Natural killer cell (primary cell): ENCODE data around the gene EZR. TPM values are rescaled to one million over a fixed set of nuclear protein-coding genes. Genes with fewer than 3 reads are reported as not detected.
A peak's percentile ranks its signal among the peaks of the same experiment; 100 is the strongest.
"Not testable (repeated sequence)": the region's sequence is repeated elsewhere in the genome, so short reads cannot be mapped to it uniquely, and the experiment has no call there.

ENCODE experiments used
- ATAC-seq, 3 donors: fragments of 150-1000 bp in 2 of 3; fragments of 200-7000 bp in 1 of 3; cut with Tn5 transposase; 1 replicate in 1 of 3; 2 replicates in 2 of 3; pipeline ENCODE4 v1.10.0; 2021; ENCODE audit warnings: mild to moderate bottlenecking in 2 of 3, moderate library complexity in 2 of 3
- DNase-seq, 2 donors: peaks; one replicate each; pipeline versions ENCODE4 v3.0.0 to v3.0.0-alpha.2; 2013 to 2021; ENCODE audit warnings: mixed read lengths in 1 of 2
- H3K27ac ChIP-seq: one replicate; pipeline ENCODE4 v1.5.1; 2013; ENCODE audit warnings: mild to moderate bottlenecking, low read length
- H3K27me3 ChIP-seq: one replicate; pipeline ENCODE4 v1.6.1; 2013; ENCODE audit warnings: low read length; ENCODE audit not compliant: control insufficient read depth, insufficient read depth
- H3K36me3 ChIP-seq: one replicate; pipeline ENCODE4 v1.6.1; 2013; ENCODE audit warnings: low read length; ENCODE audit not compliant: control insufficient read depth, insufficient read depth
- H3K4me1 ChIP-seq: one replicate; pipeline ENCODE4 v1.6.1; 2013; ENCODE audit warnings: low read length; ENCODE audit not compliant: control insufficient read depth, insufficient read depth
- H3K4me3 ChIP-seq: one replicate; pipeline ENCODE4 v1.5.1; 2013; ENCODE audit warnings: low read length
- H3K9me3 ChIP-seq: one replicate; pipeline ENCODE4 v1.6.1; 2013; ENCODE audit warnings: low read length; ENCODE audit not compliant: control insufficient read depth, insufficient read depth
- H3K27ac Mint-ChIP-seq, 2 donors: one replicate each; pipeline ENCODE4 v1.8.0; 2022; ENCODE audit warnings: mild to moderate bottlenecking in 2 of 2, mixed read lengths in 2 of 2, moderate library complexity in 1 of 2
- H3K27me3 Mint-ChIP-seq, 2 donors: one replicate each; pipeline ENCODE4 v1.8.0; 2022; ENCODE audit warnings: low read depth in 2 of 2, mixed read lengths in 2 of 2
- H3K36me3 Mint-ChIP-seq: one replicate; pipeline ENCODE4 v1.8.0; 2022; ENCODE audit warnings: mixed read lengths
- H3K4me1 Mint-ChIP-seq, 2 donors: one replicate each; pipeline ENCODE4 v1.8.0; 2022; ENCODE audit warnings: mixed read lengths in 2 of 2
- H3K4me3 Mint-ChIP-seq: one replicate; pipeline ENCODE4 v1.8.0; 2022; ENCODE audit warnings: mild to moderate bottlenecking, moderate library complexity, mixed read lengths
- H3K9me3 Mint-ChIP-seq, 2 donors: one replicate each; pipeline ENCODE4 v1.8.0; 2022; ENCODE audit warnings: mixed read lengths in 2 of 2
- WGBS: methylation state at CpG from one replicate; pipeline ENCODE4 v1.1.7; 2013; ENCODE audit warnings: missing lambda C conversion rate; ENCODE audit not compliant: insufficient coverage; 5-methylcytosine and 5-hydroxymethylcytosine counted together
- intact Hi-C: fragments of 100-400 bp; cut with micrococcal nuclease; formaldehyde crosslinking; loops from one replicate; pipeline ENCODE4 v1.14.2; 2022
- total RNA-seq, 4 donors: library from RNA; stranded (reverse); fragments of 120-200 nt in 1 of 4; gene quantifications; one replicate each; pipeline versions ENCODE4 v1.2.3 to v1.2.4, GENCODE V29; 2013 to 2022
- TF ChIP-seq, protein P1 (sequence below): fragments of 200-600 bp; IDR thresholded peaks from one replicate; pipeline ENCODE4 v1.8.0; 2022; ENCODE audit warnings: antibody characterized with exemption

The EZR gene
- total RNA-seq, 3 donors from 2014 or later (not counting 1 experiment from before 2014, with no cell fraction given), result 119 to 157 (median 133) TPM

DNA sequence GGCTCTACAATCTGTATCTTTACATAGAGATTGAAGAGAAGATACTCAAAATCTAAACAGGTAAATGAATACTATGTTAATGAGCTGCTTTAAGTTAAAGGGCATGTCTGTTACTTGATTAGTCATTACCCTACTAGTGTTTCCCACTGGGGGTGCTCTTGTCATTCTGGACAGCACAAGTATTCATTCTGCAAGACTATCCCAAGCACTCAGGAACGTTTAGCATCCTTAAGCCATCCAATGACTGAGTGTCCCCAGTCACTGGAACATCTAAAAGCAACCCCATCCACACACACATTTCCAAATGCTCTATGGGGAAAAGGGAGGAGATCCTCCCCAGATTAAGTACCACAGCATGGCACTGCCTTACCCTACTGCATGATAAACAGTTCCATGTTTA is 25.7 kb downstream of the EZR start:
- no peak overlapping the region for H3K4me3 ChIP-seq
- TF ChIP-seq, protein P1, sequence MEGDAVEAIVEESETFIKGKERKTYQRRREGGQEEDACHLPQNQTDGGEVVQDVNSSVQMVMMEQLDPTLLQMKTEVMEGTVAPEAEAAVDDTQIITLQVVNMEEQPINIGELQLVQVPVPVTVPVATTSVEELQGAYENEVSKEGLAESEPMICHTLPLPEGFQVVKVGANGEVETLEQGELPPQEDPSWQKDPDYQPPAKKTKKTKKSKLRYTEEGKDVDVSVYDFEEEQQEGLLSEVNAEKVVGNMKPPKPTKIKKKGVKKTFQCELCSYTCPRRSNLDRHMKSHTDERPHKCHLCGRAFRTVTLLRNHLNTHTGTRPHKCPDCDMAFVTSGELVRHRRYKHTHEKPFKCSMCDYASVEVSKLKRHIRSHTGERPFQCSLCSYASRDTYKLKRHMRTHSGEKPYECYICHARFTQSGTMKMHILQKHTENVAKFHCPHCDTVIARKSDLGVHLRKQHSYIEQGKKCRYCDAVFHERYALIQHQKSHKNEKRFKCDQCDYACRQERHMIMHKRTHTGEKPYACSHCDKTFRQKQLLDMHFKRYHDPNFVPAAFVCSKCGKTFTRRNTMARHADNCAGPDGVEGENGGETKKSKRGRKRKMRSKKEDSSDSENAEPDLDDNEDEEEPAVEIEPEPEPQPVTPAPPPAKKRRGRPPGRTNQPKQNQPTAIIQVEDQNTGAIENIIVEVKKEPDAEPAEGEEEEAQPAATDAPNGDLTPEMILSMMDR, result peak; percentile 50
- H3K36me3 ChIP-seq, result peaks cover 3% of the 10 kb centered on the region
- WGBS, result 30% methylated on average over 1 of the region's 1 CpG
- peak overlapping the region in 1 of 2 donors; percentile 29 for H3K27ac Mint-ChIP-seq
- no peaks in the 10 kb centered on the region for H3K9me3 Mint-ChIP-seq
- ATAC-seq (peak in 2 of 3 donors; percentile 46 to 55), DNase-seq (peak in 1 of 2 donors; percentile 69)
- H3K4me1 ChIP-seq, result peaks cover 52% of the 10 kb centered on the region
- no peak overlapping the region for H3K27ac ChIP-seq
- H3K4me1 Mint-ChIP-seq, result peaks cover 60 to 72% of the 10 kb centered on the region in 2 donors
- H3K9me3 ChIP-seq, result no peaks in the 10 kb centered on the region
- intact Hi-C loops, result loop anchor here (1.0 kb wide), 1 partner anchor 179 kb away; no protein-coding TSS in a partner anchor
- no peaks in the 10 kb centered on the region for H3K36me3 Mint-ChIP-seq
- H3K27me3 ChIP-seq, result no peaks in the 10 kb centered on the region
- no peak overlapping the region for H3K4me3 Mint-ChIP-seq
- no peaks in the 10 kb centered on the region for H3K27me3 Mint-ChIP-seq

DNA sequence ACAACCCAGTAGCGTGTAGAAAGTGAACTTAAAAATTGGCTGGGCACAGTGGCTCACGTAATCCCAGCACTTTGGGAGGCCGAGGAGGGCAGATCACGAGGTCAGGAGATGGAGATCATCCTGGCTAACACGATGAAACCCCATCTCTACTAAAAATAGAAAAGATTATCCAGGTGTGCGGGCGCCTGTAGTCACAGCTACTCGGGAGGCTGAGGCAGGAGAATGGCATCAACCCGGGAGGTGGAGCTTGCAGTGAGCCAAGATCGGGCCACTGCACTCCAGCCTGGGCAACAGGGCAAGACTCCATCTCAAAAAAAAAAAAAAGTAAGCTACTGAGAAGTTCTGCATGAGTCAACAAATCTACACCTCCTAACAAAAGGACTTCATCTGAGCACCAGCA is 26.7 kb downstream of the EZR start:
- H3K4me3 ChIP-seq, H3K27me3 Mint-ChIP-seq, ATAC-seq, H3K36me3 Mint-ChIP-seq, H3K27me3 ChIP-seq, H3K9me3 Mint-ChIP-seq, H3K27ac ChIP-seq, H3K9me3 ChIP-seq, intact Hi-C loops, DNase-seq: not testable (repeated sequence)
- H3K27ac Mint-ChIP-seq, result peak overlapping the region in 1 of 2 donors; percentile 36
- H3K4me1 Mint-ChIP-seq, result peaks cover 53 to 67% of the 10 kb centered on the region in 2 donors
- peak overlapping the region; percentile 21 for H3K4me3 Mint-ChIP-seq
- peaks cover 49% of the 10 kb centered on the region for H3K4me1 ChIP-seq
- peaks cover 11% of the 10 kb centered on the region for H3K36me3 ChIP-seq
- 88% methylated on average over 9 of the region's 10 CpGs for WGBS

DNA sequence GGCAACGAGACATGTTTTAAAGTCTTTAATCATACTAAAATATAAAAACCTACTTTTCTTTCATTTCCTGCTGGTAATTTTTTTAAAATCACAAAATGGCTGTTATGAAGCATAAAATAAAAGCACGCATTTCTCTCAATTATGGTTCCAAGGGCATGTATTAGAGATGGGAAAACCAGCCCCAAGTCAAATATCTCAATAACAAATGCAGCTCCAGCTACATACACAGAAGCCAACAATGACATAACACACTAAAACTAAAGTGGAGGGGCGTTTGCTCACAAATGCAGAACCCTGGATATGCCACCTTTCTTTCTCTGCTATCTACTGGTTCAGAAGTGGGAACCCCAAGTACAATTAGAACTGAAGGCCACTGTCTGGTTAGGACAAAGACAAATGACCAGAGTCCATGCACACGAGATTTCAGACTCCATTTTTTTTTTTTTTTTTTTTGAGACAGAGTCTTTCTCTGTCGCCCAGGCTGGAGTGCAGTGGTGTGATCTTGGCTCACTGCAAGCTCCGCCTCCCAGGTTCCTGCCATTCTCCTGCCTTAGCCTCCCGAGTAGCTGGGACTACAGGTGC is 27.8 kb downstream of the EZR start:
- Mint-ChIP-seq H3K4me3 (no peak overlapping the region), H3K4me1 (peaks cover 42 to 60% of the 10 kb centered on the region in 2 donors), H3K27me3 (no peaks in the 10 kb centered on the region), H3K27ac (peak overlapping the region; percentile 38 to 98), H3K9me3 (no peaks in the 10 kb centered on the region), H3K36me3 (no peaks in the 10 kb centered on the region)
- Histone ChIP-seq H3K4me1 (peaks cover 46% of the 10 kb centered on the region), H3K27me3 (no peaks in the 10 kb centered on the region), H3K9me3 (no peaks in the 10 kb centered on the region), H3K27ac (no peak overlapping the region), H3K36me3 (peaks cover 22% of the 10 kb centered on the region), H3K4me3 (no peak overlapping the region)
- 89% methylated on average over 7 of the region's 7 CpGs for WGBS
- ATAC-seq (no peak), DNase-seq (no peak)
- intact Hi-C loops, result no loop called here
- TF ChIP-seq, protein P1, result no peak

DNA sequence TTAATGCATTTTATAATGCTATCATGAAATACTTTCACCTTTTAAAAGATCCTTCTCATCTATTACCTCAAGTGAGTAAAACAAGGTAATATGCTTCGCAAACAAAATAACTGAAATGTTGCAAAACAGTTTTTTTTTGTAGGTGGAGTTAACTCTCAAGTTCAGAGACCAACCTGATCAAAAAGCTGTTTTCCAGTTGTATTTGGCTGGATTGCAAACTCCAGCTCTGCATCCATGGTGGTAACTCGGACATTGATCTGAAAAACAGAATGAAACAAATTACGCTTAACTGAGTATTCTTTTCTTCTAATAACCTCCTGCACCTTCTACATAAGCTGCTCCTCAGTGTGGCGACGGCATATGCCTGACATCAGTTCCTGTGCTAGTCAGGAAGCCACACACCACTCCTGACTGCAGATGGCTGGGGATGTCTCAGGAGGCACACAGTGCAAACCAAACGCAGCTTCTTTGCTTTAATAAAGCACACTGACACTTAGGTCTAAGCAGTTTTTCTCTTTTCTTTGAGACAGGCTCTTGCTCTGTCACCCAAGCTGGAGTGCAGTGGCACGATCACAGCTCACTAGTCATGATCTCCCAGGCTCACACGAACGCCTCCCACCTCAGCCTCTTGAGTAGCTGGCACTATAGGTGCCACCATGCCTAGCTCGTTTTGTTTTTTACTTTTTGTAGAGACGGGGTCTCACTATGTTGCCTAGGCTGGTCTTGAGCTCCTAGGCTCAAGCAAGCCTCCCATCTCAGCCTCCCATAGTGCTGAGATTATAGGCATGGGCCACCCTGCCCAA is 29.9 kb downstream of the EZR start:
- intact Hi-C loops, result loop anchor here (1.0 to 5.0 kb wide), 3 partner anchors 33 to 183 kb away; no protein-coding TSS in a partner anchor
- WGBS, result 25% methylated on average over 11 of the region's 11 CpGs
- Histone ChIP-seq H3K4me3 (no peak overlapping the region), H3K27ac (peak overlapping the region; percentile 85), H3K4me1 (peaks cover 30% of the 10 kb centered on the region), H3K9me3 (no peaks in the 10 kb centered on the region), H3K36me3 (peaks cover 39% of the 10 kb centered on the region), H3K27me3 (no peaks in the 10 kb centered on the region)
- Mint-ChIP-seq H3K36me3 (peaks cover 6% of the 10 kb centered on the region), H3K27me3 (no peaks in the 10 kb centered on the region), H3K4me3 (peak overlapping the region; percentile 83), H3K4me1 (peaks cover 25 to 42% of the 10 kb centered on the region in 2 donors), H3K27ac (peak overlapping the region; percentile 91 to 98), H3K9me3 (no peaks in the 10 kb centered on the region)
- peak; percentile 85 to 95 (median 93) for ATAC-seq
- TF ChIP-seq, protein P1, result no peak
- peak; percentile 39 to 83 for DNase-seq
